WTC11 (cell line): ENCODE measurements around the gene MORN5. TPM values are rescaled to one million over a fixed set of nuclear protein-coding genes. Genes with fewer than 3 reads are reported as not detected.

Source experiments
- ATAC-seq: fragments of 200-7000 bp; cut with Tn5 transposase; 2 replicates; pipeline ENCODE4 v1.10.0; 2021; ENCODE audit warnings: mild to moderate bottlenecking, moderate library complexity
- CTCF ChIA-PET: fragments of 300-600 bp; sonication (Branson Sonifier 250); formaldehyde crosslinking; loops from one replicate; lab custom pipeline; 2021; ENCODE audit warnings: antibody characterized with exemption; lab: Charles Lee
- POLR2A ChIA-PET: fragments of 350-600 bp; sonication (Branson Sonifier 250); formaldehyde crosslinking; loops from one replicate; lab custom pipeline; 2021; ENCODE audit warnings: antibody characterized with exemption; lab: Charles Lee
- DNase-seq: peaks from one replicate; pipeline ENCODE4 v3.0.0; 2021; ENCODE audit warnings: low spot score
- H3K27ac Mint-ChIP-seq: 2 replicates; pipeline ENCODE4 v1.8.0; 2021; ENCODE audit warnings: mixed read lengths
- H3K27me3 Mint-ChIP-seq: 2 replicates; pipeline ENCODE4 v1.8.0; 2021; ENCODE audit warnings: low read depth, mild to moderate bottlenecking, moderate library complexity, mixed read lengths
- H3K36me3 Mint-ChIP-seq: 2 replicates; pipeline ENCODE4 v1.8.0; 2021; ENCODE audit warnings: mixed read lengths
- H3K4me1 Mint-ChIP-seq: 2 replicates; pipeline ENCODE4 v1.8.0; 2022; ENCODE audit warnings: mixed read lengths
- H3K4me3 Mint-ChIP-seq: 2 replicates; pipeline ENCODE4 v1.8.0; 2021; ENCODE audit warnings: mild to moderate bottlenecking, moderate library complexity, mixed read lengths
- H3K9me3 Mint-ChIP-seq: 2 replicates; pipeline ENCODE4 v1.8.0; 2021; ENCODE audit warnings: mixed read lengths
- AFF4 ChIP-seq: sonication (generic); formaldehyde crosslinking; IDR thresholded peaks from 2 replicates; pipeline ENCODE4 v1.8.1; 2023; ENCODE audit warnings: mild to moderate bottlenecking, missing genetic modification reagents, borderline replicate concordance
- ATF2 ChIP-seq: sonication (generic); formaldehyde crosslinking; IDR thresholded peaks from 2 replicates; pipeline ENCODE4 v1.8.1; 2022; ENCODE audit warnings: low read depth, missing genetic modification reagents, borderline replicate concordance
- E2F5 ChIP-seq: sonication (generic); formaldehyde crosslinking; IDR thresholded peaks from 2 replicates; pipeline ENCODE4 v1.8.1; 2022; ENCODE audit warnings: mild to moderate bottlenecking, moderate library complexity, missing genetic modification reagents
- ELF4 ChIP-seq: sonication (generic); formaldehyde crosslinking; IDR thresholded peaks from 2 replicates; pipeline ENCODE4 v1.8.1; 2022; ENCODE audit warnings: low read depth, mild to moderate bottlenecking, moderate library complexity, missing genetic modification reagents
- ESRRA ChIP-seq: sonication (generic); formaldehyde crosslinking; IDR thresholded peaks from 2 replicates; pipeline ENCODE4 v1.8.1; 2022; ENCODE audit warnings: mild to moderate bottlenecking, missing genetic modification reagents, borderline replicate concordance
- HMGA2 ChIP-seq: fragments of 250-450 bp; sonication (Bioruptor Pico); IDR thresholded peaks from 2 replicates; pipeline ENCODE4 v1.4.0; 2021; ENCODE audit warnings: mild to moderate bottlenecking, moderate library complexity
- HMGXB4 ChIP-seq: sonication (generic); formaldehyde crosslinking; IDR thresholded peaks from 2 replicates; pipeline ENCODE4 v1.8.1; 2023; ENCODE audit warnings: mild to moderate bottlenecking, moderate library complexity, missing genetic modification reagents
- KAT7 ChIP-seq: sonication (generic); formaldehyde crosslinking; IDR thresholded peaks from 2 replicates; pipeline ENCODE4 v1.8.1; 2023; ENCODE audit warnings: missing genetic modification reagents, mild to moderate bottlenecking, borderline replicate concordance
- MAX ChIP-seq: sonication (generic); formaldehyde crosslinking; IDR thresholded peaks from 2 replicates; pipeline ENCODE4 v1.8.0; 2022; ENCODE audit warnings: mild to moderate bottlenecking, missing genetic modification reagents
- MYBL2 ChIP-seq: sonication (generic); formaldehyde crosslinking; IDR thresholded peaks from 2 replicates; pipeline ENCODE4 v1.8.1; 2023; ENCODE audit warnings: mild to moderate bottlenecking, moderate library complexity, missing genetic modification reagents
- OVOL2 ChIP-seq: fragments of 250-450 bp; sonication (Bioruptor Pico); IDR thresholded peaks from 2 replicates; pipeline ENCODE4 v1.9.0; 2021; ENCODE audit warnings: mild to moderate bottlenecking, borderline replicate concordance
- RORB ChIP-seq: fragments of 250-450 bp; sonication (Bioruptor Pico); IDR thresholded peaks from 2 replicates; pipeline ENCODE4 v1.9.0; 2021; ENCODE audit warnings: mild to moderate bottlenecking
- SMAD3 ChIP-seq: sonication (generic); formaldehyde crosslinking; IDR thresholded peaks from 2 replicates; pipeline ENCODE4 v1.8.0; 2022; ENCODE audit warnings: missing genetic modification reagents, mild to moderate bottlenecking, borderline replicate concordance
- SMAD4 ChIP-seq: sonication (generic); formaldehyde crosslinking; IDR thresholded peaks from 2 replicates; pipeline ENCODE4 v1.8.0; 2022; ENCODE audit warnings: mild to moderate bottlenecking, missing genetic modification reagents
- SP1 ChIP-seq: sonication (generic); formaldehyde crosslinking; conservative IDR thresholded peaks from 2 replicates; pipeline ENCODE4 v1.8.1; 2022; ENCODE audit warnings: missing genetic modification reagents
- USF2 ChIP-seq: sonication (generic); formaldehyde crosslinking; IDR thresholded peaks from 2 replicates; pipeline ENCODE4 v1.8.1; 2023; ENCODE audit warnings: mild to moderate bottlenecking, missing genetic modification reagents, moderate library complexity
- ZMAT4 ChIP-seq: fragments of 250-450 bp; sonication (Bioruptor Pico); IDR thresholded peaks from 2 replicates; pipeline ENCODE4 v1.9.0; 2021; ENCODE audit warnings: mild to moderate bottlenecking
- ZNF121 ChIP-seq: sonication (generic); formaldehyde crosslinking; IDR thresholded peaks from 2 replicates; pipeline ENCODE4 v1.8.0; 2023; ENCODE audit warnings: missing genetic modification reagents
- ZNF416 ChIP-seq: fragments of 250-450 bp; sonication (Bioruptor Pico); IDR thresholded peaks from 2 replicates; pipeline ENCODE4 v1.9.0; 2021; ENCODE audit warnings: mild to moderate bottlenecking, inconsistent platforms
- ZNF512 ChIP-seq: sonication (generic); formaldehyde crosslinking; IDR thresholded peaks from 2 replicates; pipeline ENCODE4 v1.8.1; 2022; ENCODE audit warnings: missing genetic modification reagents, borderline replicate concordance
- total RNA-seq: library from RNA; stranded (reverse); gene quantifications from 3 replicates; pipeline ENCODE4 v1.2.3, GENCODE V29; 2021

The MORN5 gene
- total RNA-seq, 1 experiment from 2014 or later, result not detected

- TF ChIP-seq RORB (CRISPR knock-in tag) (no peak), OVOL2 (no peak), SMAD4 (CRISPR knock-in tag) (no peak), ESRRA (CRISPR knock-in tag) (no peak), MYBL2 (CRISPR knock-in tag) (no peak), ZNF512 (CRISPR knock-in tag) (no peak), E2F5 (CRISPR knock-in tag) (no peak), HMGXB4 (CRISPR knock-in tag) (no peak)
- TF ChIP-seq, all 79 proteins: peak for 0
- H3K4me3 Mint-ChIP-seq, result no peak overlapping the region
- ChIA-PET CTCF (interaction anchor here (0.7 to 3.9 kb wide), 9 partner anchors 8 to 211 kb away, joined by 3 to 60 read pairs (median 12); no protein-coding TSS in a partner anchor), POLR2A (no interaction called here)
- no peaks in the 10 kb centered on the region for H3K4me1 Mint-ChIP-seq
- peaks cover 44% of the 10 kb centered on the region for H3K36me3 Mint-ChIP-seq
- H3K27ac Mint-ChIP-seq, result no peak overlapping the region
- no peak for ATAC-seq
- H3K9me3 Mint-ChIP-seq, result no peaks in the 10 kb centered on the region
- no peak for DNase-seq
- H3K27me3 Mint-ChIP-seq, result no peaks in the 10 kb centered on the region
Measured at GRCh38 chr9:122145592-122145863, 14.2 kb upstream of the MORN5 start.

GRCh38 chr9:122151267-122151828 lies 8.4 kb upstream of the MORN5 start:
- Mint-ChIP-seq H3K4me1 (peaks cover 9% of the 10 kb centered on the region; the same call in 1 of the 2 replicates), H3K4me3 (no peak overlapping the region), H3K36me3 (peaks cover 38% of the 10 kb centered on the region), H3K27ac (no peak overlapping the region), H3K27me3 (no peaks in the 10 kb centered on the region), H3K9me3 (no peaks in the 10 kb centered on the region)
- no peak for TF ChIP-seq MAX (CRISPR knock-in tag)
- no peak for TF ChIP-seq ZNF512 (CRISPR knock-in tag)
- TF ChIP-seq ZNF416 (CRISPR knock-in tag), result no peak
- no peak for TF ChIP-seq ATF2
- no peak for TF ChIP-seq SP1
- no peak for TF ChIP-seq USF2
- no peak for TF ChIP-seq ZNF121 (CRISPR knock-in tag)
- TF ChIP-seq ELF4 (CRISPR knock-in tag), result no peak
- TF ChIP-seq SMAD3, result no peak
- no peak for TF ChIP-seq ZMAT4
- no peak for TF ChIP-seq KAT7
- TF ChIP-seq AFF4, result no peak
- no peak for TF ChIP-seq HMGA2 (CRISPR knock-in tag)
- POLR2A ChIA-PET, result interaction anchor here (0.7 kb wide), 1 partner anchor 95 kb away, joined by 7 read pairs; no protein-coding TSS in a partner anchor
- CTCF ChIA-PET, result interaction anchor here (0.7 to 2.8 kb wide), 4 partner anchors 16 to 205 kb away, joined by 3 to 9 read pairs (median 8); no protein-coding TSS in a partner anchor
- ATAC-seq, result no peak
- no peak for DNase-seq
